HCT116 (cell line): ENCODE measurements around the gene ARHGAP29. TPM values are rescaled to one million over a fixed set of nuclear protein-coding genes. Genes with fewer than 3 reads are reported as not detected.

Experiments
- ATAC-seq: fragments of 200-7000 bp; cut with Tn5 transposase; 2 replicates; pipeline ENCODE4 v1.9.1; 2020; ENCODE audit warnings: mild to moderate bottlenecking, moderate library complexity
- Bru-seq: library from RNA; stranded (reverse); fragments of 400-500 nt; gene quantifications from one replicate; lab custom pipeline; 2021; lab: Mats Ljungman, UMichigan
- BruChase-seq, 2 experiments: library from RNA; stranded (reverse); fragments of 400-500 nt; gene quantifications; one replicate each; lab custom pipeline; 2021; lab: Mats Ljungman, UMichigan
- BruUV-seq: library from RNA; stranded (reverse); fragments of 400-500 nt; replicated peaks from 2 replicates; lab custom pipeline; 2021; lab: Mats Ljungman, UMichigan
- CTCF ChIA-PET: fragments of 300-600 bp; sonication (Branson Sonifier 250); formaldehyde crosslinking; loops from one replicate; lab custom pipeline; 2021; ENCODE audit warnings: antibody characterized with exemption; lab: Charles Lee
- POLR2A ChIA-PET: fragments of 300-600, 350-600 bp; sonication (Branson Sonifier 250); formaldehyde crosslinking; loops from one replicate; lab custom pipeline; 2021; ENCODE audit warnings: antibody characterized with exemption; lab: Charles Lee
- RAD21 ChIA-PET, 2 experiments: fragments of 300-600 bp; sonication (Branson Sonifier 250); formaldehyde crosslinking; loops; one replicate each; lab custom pipeline; 2023; ENCODE audit warnings: low total read pairs in 2 of 2; ENCODE audit not compliant: uncharacterized antibody in 2 of 2, unreplicated experiment in 2 of 2, low non-redundant PET in 1 of 2; lab: Charles Lee
- DNase-seq: peaks from one replicate; pipeline ENCODE4 v3.0.0-alpha.2; 2010; ENCODE audit warnings: low read depth, low spot score
- H2AFZ ChIP-seq: fragments of 200-600 bp; shearing (Covaris generic), sonication (generic); 2 replicates; pipeline ENCODE4 v1.6.1; 2017; ENCODE audit warnings: low read depth, mixed run types, mixed read lengths, antibody characterized with exemption, low read length; ENCODE audit not compliant: poor library complexity, severe bottlenecking
- H3K27ac ChIP-seq: 2 replicates; pipeline ENCODE4 v1.5.1; 2012; ENCODE audit warnings: low read depth, low read length
- H3K27me3 ChIP-seq: fragments of 200-600 bp; sonication (generic); 2 replicates; pipeline ENCODE4 v1.6.1; 2016; ENCODE audit warnings: mixed run types, low read length, mixed read lengths; ENCODE audit not compliant: insufficient read depth
- H3K36me3 ChIP-seq, 2 experiments: fragments of 200-500 bp in 1 of 2; fragments of 200-600 bp in 1 of 2; sonication (Bioruptor generic) in 1 of 2; sonication (generic) in 1 of 2; 2 replicates each; pipeline versions ENCODE4 v1.5.1 to v1.6.1; 2014 to 2016; ENCODE audit warnings: low read length in 2 of 2, inconsistent platforms in 1 of 2, mixed read lengths in 1 of 2, mixed run types in 1 of 2; ENCODE audit not compliant: insufficient read depth in 2 of 2, control insufficient read depth in 1 of 2
- H3K4me1 ChIP-seq, 2 experiments: fragments of 200-600 bp in 1 of 2; sonication (generic) in 1 of 2; 2 replicates each; pipeline versions ENCODE4 v1.5.1 to v1.6.1; 2012 to 2017; ENCODE audit warnings: low read length in 2 of 2, inconsistent platforms in 1 of 2, mild to moderate bottlenecking in 1 of 2, mixed read lengths in 1 of 2, mixed run types in 1 of 2, moderate library complexity in 1 of 2; ENCODE audit not compliant: insufficient read depth in 2 of 2, control insufficient read depth in 1 of 2
- H3K4me2 ChIP-seq: fragments of 200-600 bp; sonication (generic); 2 replicates; pipeline ENCODE4 v1.6.1; 2017; ENCODE audit warnings: mixed run types, low read length, mixed read lengths
- H3K4me3 ChIP-seq, 2 experiments: fragments of 200-600 bp in 1 of 2; sonication (generic) in 1 of 2; replicated peaks in 1 of 2; 2 replicates each; pipeline ENCODE4 v1.5.1; 2011 to 2016; ENCODE audit warnings: low read length in 2 of 2, control low read depth in 1 of 2, low read depth in 1 of 2, mild to moderate bottlenecking in 1 of 2, mixed read lengths in 1 of 2, mixed run types in 1 of 2
- H3K79me2 ChIP-seq: fragments of 200-600 bp; sonication (generic); 2 replicates; pipeline ENCODE4 v1.6.1; 2017; ENCODE audit warnings: mild to moderate bottlenecking, mixed run types, low read length, moderate library complexity, mixed read lengths; ENCODE audit not compliant: insufficient read depth
- H3K9ac ChIP-seq: fragments of 200-600 bp; sonication (generic); 2 replicates; pipeline ENCODE4 v1.6.1; 2016; ENCODE audit warnings: low read length, mixed read lengths
- H3K9me2 ChIP-seq: fragments of 200-600 bp; sonication (generic), shearing (Covaris generic); 2 replicates; pipeline ENCODE4 v1.6.1; 2017; ENCODE audit warnings: mixed run types, mild to moderate bottlenecking, moderate library complexity; ENCODE audit not compliant: insufficient read depth
- H3K9me3 ChIP-seq, 2 experiments: fragments of 200-500 bp in 1 of 2; fragments of 200-600 bp in 1 of 2; sonication (Bioruptor generic) in 1 of 2; sonication (generic) in 1 of 2; 2 replicates each; pipeline ENCODE4 v1.6.1; 2014 to 2017; ENCODE audit warnings: low read length in 2 of 2, mixed read lengths in 2 of 2, inconsistent platforms in 1 of 2, low read depth in 1 of 2, mild to moderate bottlenecking in 1 of 2, mixed run types in 1 of 2, moderate library complexity in 1 of 2; ENCODE audit not compliant: control insufficient read depth in 1 of 2, insufficient read depth in 1 of 2
- H4K20me1 ChIP-seq: fragments of 200-600 bp; sonication (generic), shearing (Covaris generic); 2 replicates; pipeline ENCODE4 v1.6.1; 2017; ENCODE audit warnings: mixed run types, mild to moderate bottlenecking, moderate library complexity; ENCODE audit not compliant: insufficient read depth
- ATF3 ChIP-seq: IDR thresholded peaks from 2 replicates; pipeline ENCODE4 v1.6.1; 2012
- CBX3 ChIP-seq: IDR thresholded peaks from 2 replicates; pipeline ENCODE4 v1.6.1; 2012; ENCODE audit warnings: low read depth
- ELF1 ChIP-seq: IDR thresholded peaks from 2 replicates; pipeline ENCODE4 v1.6.1; 2012; ENCODE audit warnings: low read depth, borderline replicate concordance
- EZH2 ChIP-seq: fragments of 200-600 bp; sonication (generic); IDR thresholded peaks from 2 replicates; pipeline ENCODE4 v1.6.1; 2017; ENCODE audit warnings: antibody characterized with exemption, mixed run types
- JUND ChIP-seq: IDR thresholded peaks from 2 replicates; pipeline ENCODE4 v1.6.1; 2012
- MAX ChIP-seq: IDR thresholded peaks from 2 replicates; pipeline ENCODE4 v1.6.1; 2012
- POLR2A ChIP-seq: IDR thresholded peaks from 2 replicates; pipeline ENCODE4 v1.7.0; 2011; ENCODE audit warnings: borderline replicate concordance; ENCODE audit not compliant: insufficient read depth, insufficient read length; ENCODE audit errors: extremely low read depth
- POLR2AphosphoS5 ChIP-seq: IDR thresholded peaks from 2 replicates; pipeline ENCODE4 v1.6.1; 2011; ENCODE audit warnings: mild to moderate bottlenecking, low read depth, low read length, moderate library complexity
- RAD21 ChIP-seq: IDR thresholded peaks from 2 replicates; pipeline ENCODE4 v1.6.1; 2012; ENCODE audit warnings: low read depth, mild to moderate bottlenecking
- REST ChIP-seq: IDR thresholded peaks from 2 replicates; pipeline ENCODE4 v1.6.1; 2012; ENCODE audit warnings: low read depth
- SIN3A ChIP-seq: IDR thresholded peaks from 2 replicates; pipeline ENCODE4 v1.6.1; 2012; ENCODE audit warnings: low read depth
- SP1 ChIP-seq: IDR thresholded peaks from 2 replicates; pipeline ENCODE4 v1.6.1; 2012; ENCODE audit warnings: low read depth
- SRF ChIP-seq: IDR thresholded peaks from 2 replicates; pipeline ENCODE4 v1.6.1; 2012; ENCODE audit warnings: low read depth
- TCF7L2 ChIP-seq: IDR thresholded peaks from 2 replicates; pipeline ENCODE4 v1.7.0; 2011; ENCODE audit warnings: borderline replicate concordance, inconsistent platforms; ENCODE audit not compliant: insufficient read depth, insufficient read length; ENCODE audit errors: extremely low read depth
- YY1 ChIP-seq: IDR thresholded peaks from 2 replicates; pipeline ENCODE4 v1.6.1; 2011; ENCODE audit warnings: low read length, low read depth, moderate library complexity, mild to moderate bottlenecking; ENCODE audit not compliant: insufficient replicate concordance; ENCODE audit errors: extremely low read depth
- ZBTB33 ChIP-seq: IDR thresholded peaks from 2 replicates; pipeline ENCODE4 v1.6.1; 2011; ENCODE audit warnings: mild to moderate bottlenecking, low read length, moderate library complexity; ENCODE audit not compliant: insufficient replicate concordance; ENCODE audit errors: extremely low read depth
- ZNF274 ChIP-seq: fragments of 200-500 bp; sonication (Bioruptor generic); IDR thresholded peaks from 2 replicates; pipeline ENCODE4 v1.6.1; 2014; ENCODE audit warnings: mild to moderate bottlenecking, low read depth, low read length, inconsistent platforms
- intact Hi-C: fragments of 100-400 bp; cut with micrococcal nuclease; formaldehyde crosslinking; loops from 2 replicates; pipeline ENCODE4 v1.10.0; 2022
- long read RNA-seq: library from polyadenylated mRNA; unstranded; transcript quantifications from one replicate; pipeline ENCODE4 v2.0.0, GENCODE V29; 2021; ENCODE audit not compliant: unreplicated experiment
- polyA plus RNA-seq: library from polyadenylated mRNA; unstranded; fragments of >200 nt; gene quantifications from 2 replicates; pipeline ENCODE4 v1.2.1, GENCODE V29; 2012; ENCODE audit warnings: missing spikeins
- total RNA-seq: library from RNA; stranded (reverse); gene quantifications from one replicate; pipeline ENCODE4 v1.2.1, GENCODE V29; 2021; ENCODE audit not compliant: unreplicated experiment

The ARHGAP29 gene
- total RNA-seq (128 TPM), Bru-seq, nascent RNA (percentile 99 among the genes with signal in this experiment), BruChase-seq, experiment 1, labeled RNA remaining after a 6-hour chase (percentile 96 among the genes with signal in this experiment), BruChase-seq, experiment 2, labeled RNA remaining after a 2-hour chase (percentile 98 among the genes with signal in this experiment)
- 29.0 and 40.6 TPM in 2 replicates for polyA plus RNA-seq
- long read RNA-seq, full-length matches to known transcripts = 45 of 272 reads
- long read RNA-seq, partial matches to known transcripts = 125 of 272 reads
- long read RNA-seq, other reads (novel, unspliced or antisense) = 102 of 272 reads

GRCh38 chr1:94237291-94238226 is at the start of gene ARHGAP29:
Gene ARHGAP29, minus strand, starts transcription at chr1:94237584. Its CDS starts 5,973 bp downstream, at chr1:94231611.
- Histone ChIP-seq H3K4me1 (peaks cover 54 to 83% of the 10 kb centered on the region in 2 experiments), H3K79me2 (peaks cover 98% of the 10 kb centered on the region), H3K4me2 (peak within 1 kb of the TSS; percentile 88), H3K27ac (peak within 1 kb of the TSS; percentile 94), H2AFZ (no peak within 1 kb of the TSS), H3K9me3 (no peaks in the 10 kb centered on the region), H3K9ac (peak within 1 kb of the TSS; percentile 81), H3K4me3 (peak within 1 kb of the TSS; percentile 76 to 83), H3K27me3 (no peaks in the 10 kb centered on the region), H3K9me2 (no peaks in the 10 kb centered on the region), H3K36me3 (no peaks in the 10 kb centered on the region; a peak in 1 of 4 replicates), H4K20me1 (peaks cover 17% of the 10 kb centered on the region; the same call in 1 of the 2 replicates)
- intact Hi-C loops = loop anchor here (1.0 to 5.0 kb wide), 4 partner anchors 88 to 330 kb away; partner anchors contain the start of gene GCLM
- peak; percentile 87 for ATAC-seq
- ChIA-PET RAD21 (interaction anchor here (0.5 to 1.2 kb wide), 10 partner anchors 11 to 1994 kb away, joined by 3 to 6 read pairs (median 3); no protein-coding TSS in a partner anchor), POLR2A (interaction anchor here (0.7 to 6.1 kb wide), 31 partner anchors 10 to 211 kb away, joined by 3 to 57 read pairs (median 6); no protein-coding TSS in a partner anchor), CTCF (interaction anchor here (0.6 to 1.7 kb wide), 6 partner anchors 9 to 98 kb away, joined by 3 to 10 read pairs (median 3); no protein-coding TSS in a partner anchor)
- DNase-seq = peak; percentile 67
- TSS peak; percentile 91 for BruUV-seq
- peak; percentile 38 for TF ChIP-seq YY1
- peak; percentile 100 for TF ChIP-seq POLR2AphosphoS5
- peak; percentile 96 for TF ChIP-seq SIN3A
- peak; percentile 86 for TF ChIP-seq ZBTB33
- no peak for TF ChIP-seq ELF1
- peak; percentile 15; the same call in 1 of the 2 replicates for TF ChIP-seq JUND
- no peak for TF ChIP-seq ZNF274
- TF ChIP-seq MAX = peak; percentile 69
- no peak for TF ChIP-seq SRF
- TF ChIP-seq RAD21 = peak; percentile 26; the same call in 1 of the 2 replicates
- TF ChIP-seq REST = no peak
- peak; percentile 99 for TF ChIP-seq POLR2A
- TF ChIP-seq SP1 = 0 out of 2 replicates have a peak, but pooled peaks have one; percentile 50
- peak; percentile 69 for TF ChIP-seq CBX3
- peak; percentile 60 for TF ChIP-seq TCF7L2
- no peak for TF ChIP-seq EZH2
- TF ChIP-seq ATF3 = no peak; the same call in 1 of the 2 replicates
